Heart left ventricle (tissue), 13 donors: ENCODE results near the gene IL20RB.

ENCODE experiments used
- CTCF ChIP-seq, 12 donors: fragments of 200-600 bp; sonication (generic) in 4 of 12; IDR thresholded peaks; one replicate each; pipeline versions ENCODE4 v1.5.0 to v1.8.0; 2018 to 2022; ENCODE audit warnings: antibody characterized with exemption in 12 of 12, mild to moderate bottlenecking in 5 of 12
- POLR2A ChIP-seq, 2 donors: fragments of 450-650 bp; IDR thresholded peaks; one replicate each; pipeline ENCODE4 v1.6.1; 2017; ENCODE audit warnings: antibody characterized with exemption in 2 of 2, mild to moderate bottlenecking in 2 of 2, moderate library complexity in 2 of 2
- donor health status: ischemic (EF 13 %, LVEDD 7.1; RV severe dilation, severe dysfunction).
- donor health status: DM: no; HTN: yes; CAD: no.
- donor health status: DM: no; HTN: no; CAD: no.
- donor health status: ischemic (EF 25% LVEDD 6.9; RV normal size, moderate dysfunction).
- donor health status: ischemic (EF 25% LVEDD 5.7; RV mildly dilated, moderate dysfunction).
- donor health status: ischemic (EF 35%, LVEDD 5.7; RV mildly dilated, moderate dysfunction).
- donor health status: nonischemic (EF 11% LVEDD 7.7; RV severe dilation, severe dysfunction).
- donor health status: DM: yes; HTN: yes; CAD: no.
- donor health status: PGD.
- donor health status: ischemic (EF 29% LVEDD 5.4; RV normal size, mild dysfunction).
- donor health status: nonischemic (EF 23%, LVEDD 6.1; RV moderate dilation, normal function).

- TF ChIP-seq CTCF (IDR thresholded peaks at IDR 0.05) (no peak), POLR2A (IDR thresholded peaks at IDR 0.05) (no peak)
Observed at GRCh38 chr3:136943436-136943835, 14.3 kb upstream of the IL20RB start.
